GM21528 (cell line): Measurements from ENCODE around the gene BBS9.
"Not testable (repeated sequence)": the region's sequence is repeated elsewhere in the genome, so short reads cannot be mapped to it uniquely, and the experiment has no call there.

Source experiments
- ATAC-seq: cut with Tn5 transposase; IDR thresholded peaks from one replicate; pipeline ENCODE4 v1.9.1; 2021; ENCODE audit warnings: mild to moderate bottlenecking, moderate library complexity; ENCODE audit not compliant: unreplicated experiment, low FRiP score

Gene BBS9

DNA sequence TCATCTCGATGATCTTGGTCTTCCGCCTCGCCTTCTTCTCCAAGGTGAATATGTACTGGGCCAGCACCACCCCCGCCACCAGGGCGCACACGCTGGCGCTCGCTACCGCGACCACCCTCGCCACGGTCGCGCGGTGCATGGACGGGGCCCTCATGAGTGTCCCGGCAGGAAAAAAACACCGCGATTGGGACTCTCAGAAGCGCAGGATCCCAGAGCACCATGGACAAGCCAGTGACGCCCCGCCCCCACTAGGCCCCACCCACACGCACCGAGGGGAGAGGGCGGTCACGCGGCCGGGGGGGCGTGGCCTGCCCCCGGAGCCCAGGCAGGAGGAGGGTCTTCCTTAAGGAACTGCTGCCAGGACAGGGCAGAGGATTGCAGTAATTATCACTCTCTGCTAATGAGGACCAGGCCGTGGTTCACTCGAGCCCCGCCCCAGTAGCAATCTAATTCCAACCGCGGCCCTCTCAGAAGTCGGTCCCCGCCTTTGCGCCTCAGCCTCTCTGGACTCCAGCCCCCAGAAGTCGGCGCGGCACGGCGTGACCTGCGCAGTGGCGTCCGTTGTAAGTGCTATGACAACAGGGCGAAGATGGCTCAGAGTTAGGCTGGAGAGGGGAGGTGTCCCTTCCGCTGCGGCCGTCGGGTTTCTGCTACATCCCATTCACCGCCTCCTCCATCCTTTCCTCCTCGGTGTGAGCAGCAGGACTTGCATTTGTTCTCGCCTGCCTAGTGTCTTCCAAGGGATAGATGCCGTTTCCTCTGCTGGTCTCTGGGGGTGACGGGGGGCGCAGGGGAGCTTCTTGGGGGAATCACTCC, at the start of gene BBS9:
BBS9 (plus strand) TSS at position 575 of the 816 bp plus-strand sequence. CDS start 16,689 bp downstream, outside the sequence.
- ATAC-seq, result peak; percentile 100

DNA sequence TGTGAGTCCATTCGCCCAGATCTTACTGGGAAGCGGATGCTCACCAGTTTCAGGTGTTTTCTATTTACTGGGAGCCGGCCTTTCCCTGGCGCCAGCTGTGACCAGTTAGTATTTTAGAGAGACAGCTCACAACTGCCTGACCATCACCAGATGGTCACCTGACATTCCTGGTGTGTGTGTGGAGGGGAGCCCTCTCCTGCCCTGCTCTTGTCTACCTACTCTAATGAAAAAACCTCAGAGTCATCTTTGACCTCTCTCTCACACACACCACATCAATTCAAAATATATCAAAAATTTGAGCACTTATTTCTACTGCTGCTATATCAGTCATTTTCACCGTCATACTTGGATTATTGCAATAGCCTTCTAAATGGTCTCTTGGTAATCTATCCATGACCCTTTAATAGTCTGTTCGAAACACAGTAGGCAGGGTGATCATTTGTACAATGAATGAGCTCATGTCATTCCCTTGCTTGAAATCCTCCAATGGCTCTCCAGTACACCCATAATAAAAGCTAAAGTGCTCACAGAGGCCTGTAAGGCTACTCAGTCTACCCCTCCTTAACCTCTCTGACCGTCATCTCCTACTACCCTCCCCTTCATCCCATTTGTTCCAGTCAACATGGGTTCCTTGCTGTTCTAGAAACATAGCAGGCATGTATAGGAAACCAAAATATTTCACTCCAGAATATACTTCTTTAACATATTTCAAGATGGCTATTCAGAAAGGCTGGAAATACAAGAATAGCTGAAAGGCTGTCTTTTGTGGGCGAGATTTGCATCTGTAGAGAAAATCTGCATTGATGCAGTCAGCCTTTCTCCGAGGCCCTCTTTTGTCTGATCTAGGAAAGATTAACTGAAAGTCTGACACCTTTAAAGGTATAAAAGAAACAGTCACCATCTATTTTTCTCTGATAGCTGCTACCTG, 49.3 kb upstream of the BBS9 start:
- ATAC-seq, result no peak

DNA sequence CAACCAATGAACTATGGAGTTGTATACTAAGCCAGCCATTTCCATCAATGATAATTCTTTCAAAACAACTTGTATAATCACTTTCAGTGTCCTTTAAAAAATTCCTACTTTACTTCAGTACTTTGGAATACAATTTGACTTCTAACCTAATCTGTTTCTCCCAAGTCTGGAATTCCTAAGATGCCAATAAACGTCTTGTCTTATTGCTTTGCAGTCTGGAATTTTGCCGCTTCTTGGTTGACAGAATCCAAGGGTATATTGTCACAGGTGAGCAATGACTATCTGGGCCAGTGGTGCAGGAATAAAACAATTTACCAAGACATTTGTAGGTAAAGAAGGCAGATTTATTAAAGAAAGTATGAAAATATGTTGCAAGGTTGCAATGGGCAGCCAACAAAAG, 42.0 kb upstream of the BBS9 start:
- no peak for ATAC-seq

DNA sequence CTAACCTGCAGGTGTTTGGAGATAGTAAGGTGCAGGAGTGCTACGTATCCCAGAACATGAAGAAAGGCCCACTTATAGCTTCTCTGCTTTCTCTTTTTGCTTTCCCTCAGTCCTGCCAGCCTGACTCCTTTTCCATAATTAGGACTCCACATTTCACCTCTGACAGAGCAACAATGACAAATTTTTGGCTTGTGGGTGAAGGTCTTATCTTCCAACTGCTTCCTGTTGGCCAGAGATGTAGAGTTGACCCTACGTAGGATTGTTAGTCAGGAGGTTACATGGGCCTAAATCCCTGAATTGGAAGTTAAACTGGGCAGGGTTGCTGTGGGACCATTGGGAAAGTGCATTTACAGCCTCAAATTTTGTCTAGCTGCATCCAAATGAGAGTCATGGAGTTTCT, 41.5 kb upstream of the BBS9 start:
- no peak for ATAC-seq

DNA sequence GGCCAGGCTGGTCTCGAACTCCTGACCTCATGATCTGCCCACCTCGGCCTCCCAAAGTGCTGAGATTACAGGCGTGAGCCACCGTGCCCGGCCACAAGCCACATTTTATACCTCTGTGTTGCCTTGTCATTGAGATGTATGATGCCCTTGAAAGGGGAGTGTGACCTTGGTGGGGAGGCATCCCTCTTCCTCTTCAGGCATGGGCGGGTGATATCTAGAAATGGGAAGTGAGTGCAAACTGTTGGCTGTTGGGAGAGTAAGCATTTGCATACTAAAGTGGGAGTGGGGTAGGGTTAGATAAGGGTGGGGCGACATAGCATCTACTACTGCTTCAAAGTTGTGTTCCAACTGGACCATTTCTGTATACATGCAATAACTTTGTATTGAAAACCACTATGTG, 40.2 kb upstream of the BBS9 start:
- no peak for ATAC-seq

DNA sequence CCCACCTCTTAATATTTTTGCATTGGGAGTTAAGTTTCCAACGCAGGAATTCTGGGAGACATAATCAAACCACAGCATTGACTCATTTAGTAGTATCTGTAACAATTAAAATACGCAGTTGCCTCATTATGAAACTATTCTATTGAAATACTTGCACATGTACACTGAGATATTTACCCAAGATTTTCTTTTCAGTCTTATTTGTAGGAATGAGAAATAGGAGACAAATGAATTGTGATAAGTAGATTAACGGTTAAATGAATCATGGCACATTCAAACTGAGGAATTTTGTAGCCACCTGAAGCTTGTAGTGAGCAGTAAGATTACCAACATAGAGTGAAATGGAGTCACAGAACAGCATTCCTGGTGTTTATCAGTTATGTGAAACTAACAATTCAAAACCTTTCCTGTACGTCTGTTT, 38.2 kb upstream of the BBS9 start:
- ATAC-seq, result no peak

DNA sequence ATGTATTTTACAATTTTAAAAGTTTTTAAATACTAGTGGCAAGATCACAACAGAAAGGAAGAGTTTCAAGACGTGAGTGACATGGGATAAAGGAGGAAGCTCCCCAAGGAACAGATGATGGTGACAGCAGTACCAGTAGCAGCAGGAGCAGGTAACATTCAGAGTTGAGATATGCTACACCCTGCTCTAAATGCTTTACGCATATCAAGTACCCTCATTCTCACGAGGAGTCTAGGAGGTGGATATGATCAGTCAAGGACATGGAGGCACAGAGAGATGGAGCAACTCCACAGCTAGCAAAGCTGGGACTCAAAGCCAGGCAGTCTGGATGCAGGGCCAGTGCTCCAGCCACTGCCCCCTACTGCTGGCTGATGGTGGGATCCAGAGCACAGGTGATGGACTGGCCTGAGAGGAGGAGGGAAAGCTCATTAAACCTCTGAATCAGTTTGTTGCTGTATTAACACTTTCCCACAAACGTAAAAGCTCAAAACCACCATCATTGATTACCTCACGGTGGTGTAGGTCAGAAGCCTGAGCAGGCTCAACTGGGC, 37.6 kb upstream of the BBS9 start:
- no peak for ATAC-seq

DNA sequence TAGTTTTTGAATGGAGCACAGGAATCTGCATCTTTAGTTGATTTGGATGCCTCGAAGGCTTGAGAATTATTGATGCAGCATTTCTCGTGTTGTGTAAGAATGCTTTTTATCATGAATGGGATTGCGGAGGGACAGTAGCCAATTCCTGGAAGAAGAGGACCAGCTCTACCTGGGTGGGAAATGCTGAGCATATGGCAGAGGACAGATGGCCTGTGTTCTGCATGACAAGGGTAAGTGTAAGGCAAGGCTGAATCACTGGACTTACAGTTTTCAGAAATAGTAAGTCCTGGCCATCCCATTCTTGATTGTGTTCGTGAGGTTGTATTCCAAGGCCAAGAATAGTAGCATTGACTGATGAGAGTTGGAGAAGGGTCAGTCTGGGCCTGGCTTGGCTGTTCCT, 36.1 kb upstream of the BBS9 start:
- no peak for ATAC-seq

DNA sequence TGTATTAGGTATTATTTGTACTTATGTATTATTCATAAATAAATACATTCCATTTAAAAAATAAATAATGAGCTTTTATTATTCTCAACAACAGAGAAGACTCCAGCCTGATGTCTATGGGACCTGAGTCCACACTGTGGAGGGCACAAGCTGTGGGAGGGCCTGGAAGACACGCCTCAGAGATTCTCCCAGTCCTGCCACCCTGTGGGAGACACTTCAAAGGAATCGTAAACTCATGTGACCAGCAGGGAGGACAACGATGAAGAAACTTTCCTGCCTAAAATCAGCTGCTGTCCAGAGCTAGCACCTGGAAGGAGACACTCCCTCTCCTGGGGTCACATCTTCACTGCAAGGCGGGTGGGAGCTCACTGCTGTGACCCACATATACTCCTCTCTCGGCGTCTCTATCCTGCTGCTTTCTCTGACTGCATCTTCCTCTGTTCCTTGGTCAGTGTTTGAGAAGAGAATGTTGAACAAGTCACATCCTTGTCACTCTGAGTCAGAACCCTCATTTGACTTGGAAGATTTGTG, 34.6 kb upstream of the BBS9 start:
- ATAC-seq, result not testable (repeated sequence)

DNA sequence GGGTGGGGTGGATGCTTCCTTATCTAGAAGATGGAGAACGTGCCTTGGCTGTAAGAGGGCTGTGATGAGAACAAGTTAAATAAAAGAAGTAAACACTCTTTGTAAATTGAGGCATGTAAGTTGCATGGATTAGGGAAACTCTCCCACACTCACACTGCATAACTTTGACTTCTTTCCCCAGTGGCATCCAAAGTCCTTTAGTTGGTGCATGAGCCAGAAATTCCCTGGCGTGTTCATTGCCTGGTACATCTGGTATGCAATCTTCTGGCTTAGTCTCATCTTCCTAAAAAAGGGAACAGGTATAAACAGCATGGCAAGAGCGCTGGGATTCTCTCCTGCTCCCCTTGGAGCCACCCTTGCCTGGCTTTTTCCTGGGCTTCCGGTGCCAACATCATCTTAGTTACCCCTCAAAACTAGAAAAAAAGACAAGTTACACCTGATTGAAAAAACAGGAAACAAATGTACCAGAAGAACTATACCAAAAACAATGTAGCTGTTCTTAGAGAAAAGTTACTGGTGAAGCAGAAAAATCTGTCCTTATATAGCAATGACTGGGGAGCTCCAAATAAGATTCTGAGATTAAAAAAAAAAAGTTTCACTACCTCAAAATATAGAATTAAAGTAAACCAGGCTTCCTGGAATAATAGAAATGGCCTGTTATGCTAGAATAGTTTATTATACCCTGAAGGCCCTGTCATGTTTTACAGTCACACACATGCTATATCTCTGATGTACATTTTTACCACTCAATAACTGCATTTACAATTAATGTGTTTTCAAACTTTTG, 30.0 kb upstream of the BBS9 start:
- ATAC-seq, result no peak

DNA sequence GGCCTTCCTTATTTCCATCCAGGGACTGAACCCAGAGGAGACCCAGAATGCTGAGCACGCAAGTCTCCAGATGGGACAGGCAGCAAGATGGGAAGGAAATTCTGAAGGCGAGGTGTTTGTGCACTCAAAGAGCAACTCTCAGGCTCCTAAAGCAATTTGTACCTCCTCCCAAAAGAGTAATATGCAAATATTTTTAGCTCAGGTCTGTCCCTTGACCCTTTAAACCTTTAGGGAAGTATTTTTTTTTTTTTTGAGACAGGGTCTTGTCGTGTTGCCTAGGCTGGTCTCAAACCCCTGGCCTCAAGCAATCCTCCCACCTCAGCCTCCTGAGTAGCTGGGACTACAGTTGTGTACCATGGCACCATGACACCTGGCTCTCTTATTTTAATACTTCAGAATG, 28.6 kb upstream of the BBS9 start:
- ATAC-seq, result no peak

DNA sequence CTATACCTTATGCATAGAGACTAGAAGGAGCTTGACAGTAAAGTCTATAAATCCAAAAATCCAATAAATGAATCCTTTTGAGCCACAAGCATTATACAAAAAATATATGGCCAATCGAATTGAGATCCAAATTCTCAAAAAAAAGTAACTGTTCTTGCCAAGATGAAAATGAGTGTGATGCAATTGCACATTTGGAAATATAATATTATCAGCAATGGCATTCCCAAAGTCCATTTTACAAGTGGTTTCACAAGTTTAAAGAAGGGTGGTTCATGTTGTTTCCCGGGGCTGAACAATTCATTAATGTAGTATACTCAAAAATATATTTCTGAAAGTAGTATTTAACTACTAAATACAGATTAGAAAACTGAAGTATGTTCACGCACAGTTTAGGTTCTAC, 27.5 kb upstream of the BBS9 start:
- no peak for ATAC-seq

DNA sequence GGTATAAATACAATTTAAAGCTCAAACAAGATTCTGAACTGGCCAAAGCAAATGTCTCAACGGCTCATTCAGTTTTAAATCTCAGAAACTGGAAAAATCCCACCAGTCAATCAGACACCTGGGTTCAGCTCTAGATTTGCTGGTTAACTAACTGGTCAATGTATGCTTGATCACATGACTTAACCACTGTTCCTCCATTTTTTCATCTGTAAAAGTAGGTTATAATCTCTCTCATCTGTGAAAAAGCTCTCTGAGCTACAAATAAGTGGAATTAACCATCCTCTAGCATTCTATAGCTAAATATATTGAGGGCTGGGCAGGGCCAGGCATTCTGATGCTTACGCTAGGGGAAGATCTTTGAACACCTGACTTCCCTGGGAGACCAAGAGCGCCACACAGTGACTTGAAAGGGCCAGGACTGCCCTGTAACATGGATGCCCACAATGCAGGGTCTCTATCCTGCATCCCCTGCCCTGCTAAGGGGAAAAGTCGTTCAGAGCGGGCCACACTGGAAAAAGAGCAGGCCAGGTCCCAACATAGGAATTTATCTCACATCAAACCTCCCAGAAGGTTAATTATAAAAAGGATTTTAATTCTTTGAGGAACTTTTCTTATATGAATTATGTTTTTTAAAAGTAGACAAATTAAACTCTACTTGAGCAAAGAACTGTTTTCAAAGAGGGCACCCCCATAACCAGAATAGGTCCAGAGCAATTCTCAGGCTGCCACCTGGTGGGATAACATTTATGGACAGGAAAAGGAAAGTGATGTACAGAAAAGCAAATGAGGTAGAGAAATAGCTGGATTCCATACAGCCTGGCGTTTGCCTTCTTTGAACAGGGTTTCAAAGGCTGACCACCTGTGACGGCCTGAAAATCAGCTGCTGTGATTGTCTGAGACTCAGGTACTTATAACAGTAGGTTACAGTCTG, 22.0 kb upstream of the BBS9 start:
- ATAC-seq, result peak; percentile 31

DNA sequence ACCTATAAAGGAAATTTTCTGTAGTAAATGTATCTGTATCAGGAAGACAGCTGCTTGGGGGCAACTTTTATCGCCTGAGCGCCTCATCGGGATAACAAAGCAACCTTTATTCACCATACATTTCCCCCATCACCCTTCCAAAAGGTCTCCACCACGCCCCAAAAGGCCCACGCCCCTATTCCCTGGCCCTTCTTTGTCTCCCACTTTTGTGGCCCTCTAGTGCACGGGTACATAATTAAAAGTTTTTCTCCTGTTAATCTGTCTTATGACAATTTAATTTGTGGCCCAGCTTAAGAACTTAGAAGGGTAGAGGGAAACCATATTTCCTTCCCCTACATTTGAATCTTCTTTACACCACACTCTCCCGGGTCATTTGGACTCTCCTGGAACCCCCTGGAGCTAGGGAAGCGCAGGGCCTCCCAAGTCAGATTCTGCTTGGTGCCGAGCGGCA, 20.8 kb upstream of the BBS9 start:
- ATAC-seq, result peak; percentile 12

DNA sequence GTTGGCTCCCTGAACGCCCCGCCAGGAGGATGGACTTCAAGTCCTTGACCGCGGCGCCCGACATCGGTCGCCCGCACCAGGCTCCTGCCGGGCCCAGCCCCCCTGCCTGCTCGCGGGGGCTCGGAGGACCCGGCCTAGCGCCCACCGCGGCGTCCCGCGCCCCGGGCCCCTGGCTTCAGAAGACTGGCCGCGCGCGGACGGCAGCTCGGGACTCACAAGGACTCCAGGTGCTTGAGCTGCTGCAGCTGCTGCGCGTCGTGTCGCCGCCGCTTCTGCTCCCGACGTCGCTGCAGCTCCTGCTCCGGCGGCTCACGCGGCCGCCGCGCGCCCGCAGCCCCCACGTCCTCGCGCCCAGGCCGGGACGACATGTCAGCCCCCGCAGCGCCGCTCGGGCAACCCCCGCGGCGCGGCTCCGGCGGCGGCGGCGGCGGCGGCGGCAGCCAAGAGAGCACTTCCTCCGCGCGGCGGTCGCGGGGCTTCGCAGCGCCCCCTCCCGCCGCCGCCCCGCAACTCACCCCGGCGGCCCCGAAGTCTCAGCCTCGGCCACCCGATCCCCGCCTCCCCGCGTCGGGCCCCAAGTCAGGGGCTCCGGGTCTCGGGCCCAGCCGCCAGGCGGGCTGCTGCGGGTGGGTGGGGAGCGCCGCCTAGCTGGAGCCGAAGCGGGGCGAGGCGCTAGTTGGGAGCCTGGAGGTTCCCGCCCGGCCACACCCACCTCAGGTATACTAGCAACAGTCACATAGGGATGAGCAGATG, 20.2 kb upstream of the BBS9 start, which contains the start of gene RP9:
RP9 (minus strand) TSS at position 400 of the 753 bp plus-strand sequence; CDS start at position 368, 32 bp downstream.
- ATAC-seq, result peak; percentile 86

DNA sequence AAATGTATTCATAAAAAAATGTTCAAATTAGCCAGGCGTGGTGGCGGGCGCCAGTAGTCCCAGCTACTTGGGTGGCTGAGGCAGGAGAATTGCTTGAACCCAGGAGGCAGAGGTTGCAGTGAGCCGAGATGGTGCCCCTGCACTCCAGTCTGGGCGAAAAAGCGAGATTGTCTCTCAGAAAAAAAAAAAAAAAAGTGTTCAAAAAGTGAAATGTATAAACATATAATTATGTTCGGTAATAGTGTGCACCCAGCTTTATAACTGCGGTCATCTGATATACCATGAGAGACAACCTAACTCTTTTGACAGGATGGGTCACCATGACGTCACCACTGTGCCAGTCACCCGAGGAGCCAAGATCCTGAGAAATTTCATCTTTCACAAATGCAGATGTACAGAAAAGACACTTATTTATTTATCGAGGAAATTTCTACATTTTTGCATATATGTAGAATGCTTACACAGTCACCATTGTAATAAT, 19.6 kb upstream of the BBS9 start:
- ATAC-seq, result no peak

DNA sequence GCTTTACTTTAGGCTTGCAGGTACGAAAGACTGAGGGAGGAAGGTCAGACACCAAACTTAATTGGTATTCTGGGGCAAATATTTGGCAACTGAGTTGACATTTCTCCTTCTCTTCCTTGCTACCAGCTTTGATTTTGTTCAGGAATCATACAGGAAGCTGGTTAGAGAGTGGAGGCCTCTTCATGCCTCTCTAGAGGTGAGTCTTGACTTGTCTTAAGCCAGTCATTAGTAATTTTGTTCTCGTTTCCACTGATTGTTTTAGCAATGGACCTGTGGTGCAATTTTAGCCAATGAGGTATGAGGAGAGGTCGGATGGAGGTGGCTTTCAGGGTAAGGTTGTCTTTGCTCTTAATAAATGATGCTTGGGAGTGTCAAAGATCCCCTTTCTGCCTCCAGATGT, 17.8 kb upstream of the BBS9 start:
- ATAC-seq, result no peak

DNA sequence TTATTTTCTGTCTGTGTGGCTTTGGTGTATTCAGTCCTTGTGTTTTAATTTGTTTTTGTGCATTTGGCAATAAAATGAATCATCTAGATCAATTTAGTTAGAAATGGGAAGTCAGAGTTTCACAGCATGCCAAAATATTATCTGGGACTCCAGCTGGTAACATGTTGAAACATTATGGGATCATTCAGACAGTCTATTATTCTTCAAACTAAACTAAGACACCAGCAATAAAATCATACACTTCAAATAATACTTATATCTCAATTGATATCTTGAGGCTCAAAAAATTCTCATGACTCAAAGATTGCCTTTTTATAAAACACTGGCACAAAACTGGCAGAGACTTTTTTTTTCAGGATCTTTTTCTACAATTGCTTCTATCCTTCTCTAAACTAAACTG, 14.4 kb upstream of the BBS9 start:
- no peak for ATAC-seq
